GM12878 (cell line): ENCODE data around the gene ASPM.

ENCODE experiments used
- CTCF ChIP-seq, 3 experiments: IDR thresholded peaks in 2 of 3; conservative IDR thresholded peaks in 1 of 3; 2 replicates each; pipeline ENCODE4 v1.5.1; 2011; ENCODE audit warnings: low read depth in 3 of 3, low read length in 3 of 3, mild to moderate bottlenecking in 3 of 3, control low read depth in 2 of 3, moderate library complexity in 2 of 3, inconsistent platforms in 1 of 3, mixed read lengths in 1 of 3; ENCODE audit not compliant: control insufficient read depth in 2 of 3, insufficient read depth in 1 of 3; ENCODE audit errors: extremely low read depth in 1 of 3
- EZH2 ChIP-seq: IDR thresholded peaks from 2 replicates; pipeline ENCODE4 v1.6.1; 2012; ENCODE audit warnings: low read depth, mild to moderate bottlenecking, control low read depth, inconsistent platforms, low read length, borderline replicate concordance; ENCODE audit not compliant: control insufficient read depth
- NFYB ChIP-seq: IDR thresholded peaks from 2 replicates; pipeline ENCODE4 v1.6.1; 2011; ENCODE audit warnings: low read depth, mild to moderate bottlenecking, low read length, improper control_type of control experiment, moderate library complexity; ENCODE audit not compliant: insufficient read depth
- POLR2AphosphoS5 ChIP-seq: IDR thresholded peaks from 2 replicates; pipeline ENCODE4 v1.6.1; 2011; ENCODE audit warnings: mild to moderate bottlenecking, low read length, inconsistent platforms
- TAF1 ChIP-seq: IDR thresholded peaks from 2 replicates; pipeline ENCODE4 v1.6.1; 2011; ENCODE audit warnings: mild to moderate bottlenecking, low read depth, low read length, borderline replicate concordance
- TARDBP ChIP-seq: IDR thresholded peaks from 2 replicates; pipeline ENCODE4 v1.6.1; 2016; ENCODE audit warnings: borderline replicate concordance
- ZNF274 ChIP-seq: IDR thresholded peaks from one replicate; pipeline ENCODE4 v1.8.0; 2011; ENCODE audit not compliant: insufficient read length, insufficient read depth

GRCh38 chr1:197195100-197195499 lies 48.6 kb upstream of the ASPM start:
- TF ChIP-seq ZNF274 (no peak), TARDBP (no peak), EZH2 (no peak), NFYB (no peak), TAF1 (no peak), POLR2AphosphoS5 (no peak), CTCF (IDR thresholded peaks at IDR 0.05 in 2 of 3, conservative IDR thresholded peaks at IDR 0.05 in 1 of 3; ENCODE audit: control insufficient read depth in 2 of 3, extremely low read depth in 1 of 3, insufficient read depth in 1 of 3, low read depth in 3 of 3, low read length in 3 of 3) (no peak)
